Keratinocyte (primary cell): ENCODE measurements around the gene SEC14L3.

Source experiments
- CTCF ChIP-seq, 3 experiments: IDR thresholded peaks in 1 of 3; conservative IDR thresholded peaks in 1 of 3; optimal IDR thresholded peaks in 1 of 3; 2 replicates in 2 of 3; 3 replicates in 1 of 3; pipeline versions ENCODE3 to v1.5.1; 2011; ENCODE audit warnings: low read length in 3 of 3, mild to moderate bottlenecking in 3 of 3, moderate library complexity in 2 of 3, control low read depth in 1 of 3, inconsistent platforms in 1 of 3; ENCODE audit not compliant: insufficient read depth in 2 of 3; ENCODE audit errors: extremely low read depth in 1 of 3
- EZH2 ChIP-seq: IDR thresholded peaks from one replicate; pipeline ENCODE4 v1.6.1; 2012; ENCODE audit warnings: inconsistent platforms, mild to moderate bottlenecking, low read length, moderate library complexity

GRCh38 chr22:30491381-30491780, 19.6 kb upstream of the SEC14L3 start:
- TF ChIP-seq CTCF (optimal IDR thresholded peaks at IDR 0.05 in 1 of 3, IDR thresholded peaks at IDR 0.05 in 1 of 3, conservative IDR thresholded peaks at IDR 0.05 in 1 of 3; ENCODE audit: extremely low read depth in 1 of 3, insufficient read depth in 2 of 3, low read length in 3 of 3) (no peak), EZH2 (no peak)
